MM.1S (cell line): ENCODE results near the gene FGD2.

ENCODE experiments used
- DNase-seq: peaks from one replicate; pipeline ENCODE4 v3.0.0-alpha.2; 2015
- H2AFZ ChIP-seq: fragments of 300-600 bp; sonication (generic); 2 replicates; pipeline ENCODE4 v1.6.0; 2016; ENCODE audit warnings: antibody characterized with exemption, low read length
- H3F3A ChIP-seq: fragments of 300-600 bp; sonication (generic); 2 replicates; pipeline ENCODE4 v1.6.1; 2016; ENCODE audit warnings: mild to moderate bottlenecking, antibody characterized with exemption, low read length, moderate library complexity, mixed read lengths; ENCODE audit not compliant: insufficient read depth
- H3K27ac ChIP-seq: fragments of 300-600 bp; sonication (generic); 2 replicates; pipeline ENCODE4 v1.5.1; 2016; ENCODE audit warnings: mild to moderate bottlenecking, low read length
- H3K27me3 ChIP-seq: fragments of 300-600 bp; sonication (generic); replicated peaks from 2 replicates; pipeline ENCODE4 v1.6.0; 2016; ENCODE audit warnings: low read length; ENCODE audit not compliant: insufficient read depth
- H3K36me3 ChIP-seq: fragments of 300-600 bp; sonication (generic); replicated peaks from 2 replicates; pipeline ENCODE4 v1.6.1; 2016; ENCODE audit warnings: mild to moderate bottlenecking, low read length, mixed read lengths; ENCODE audit not compliant: insufficient read depth
- H3K4me1 ChIP-seq: fragments of 300-600 bp; sonication (generic); 2 replicates; pipeline ENCODE4 v1.6.1; 2016; ENCODE audit warnings: low read length, mixed read lengths
- H3K4me2 ChIP-seq: fragments of 300-600 bp; sonication (generic); 2 replicates; pipeline ENCODE4 v1.6.0; 2016; ENCODE audit warnings: low read depth, low read length
- H3K4me3 ChIP-seq: fragments of 300-600 bp; sonication (generic); 2 replicates; pipeline ENCODE4 v1.5.1; 2016; ENCODE audit warnings: low read length, mixed read lengths
- H3K79me2 ChIP-seq: fragments of 300-600 bp; sonication (generic); 2 replicates; pipeline ENCODE4 v1.6.1; 2016; ENCODE audit warnings: mixed run types, low read length, mixed read lengths
- H3K9ac ChIP-seq: fragments of 300-600 bp; sonication (generic); 2 replicates; pipeline ENCODE4 v1.6.1; 2016; ENCODE audit warnings: low read length, mixed read lengths
- H3K9me2 ChIP-seq: fragments of 300-600 bp; sonication (generic); replicated peaks from 2 replicates; pipeline ENCODE4 v1.6.1; 2016; ENCODE audit warnings: mild to moderate bottlenecking, low read length, mixed read lengths; ENCODE audit not compliant: insufficient read depth
- H3K9me3 ChIP-seq: fragments of 300-600 bp; sonication (generic); replicated peaks from 2 replicates; pipeline ENCODE4 v1.6.1; 2016; ENCODE audit warnings: mild to moderate bottlenecking, low read length, mixed read lengths; ENCODE audit not compliant: insufficient read depth
- H4K20me1 ChIP-seq: fragments of 300-600 bp; sonication (generic); 2 replicates; pipeline ENCODE4 v1.6.1; 2016; ENCODE audit warnings: mild to moderate bottlenecking, low read length, moderate library complexity, mixed read lengths; ENCODE audit not compliant: insufficient read depth
- CTCF ChIP-seq: fragments of 300-600 bp; sonication (generic); IDR thresholded peaks from 2 replicates; pipeline ENCODE4 v1.5.1; 2016; ENCODE audit warnings: antibody characterized with exemption, low read length, mixed read lengths
- EZH2 ChIP-seq: fragments of 300-600 bp; sonication (generic); optimal IDR thresholded peaks from 2 replicates; pipeline ENCODE3; 2017; ENCODE audit warnings: low read depth, mild to moderate bottlenecking, antibody characterized with exemption, low read length, mixed read lengths
- EZH2phosphoT487 ChIP-seq: fragments of 300-600 bp; sonication (generic); IDR thresholded peaks from 2 replicates; pipeline ENCODE4 v1.6.1; 2018; ENCODE audit warnings: antibody characterized with exemption, low read length

FGD2 gene

GRCh38 chr6:36969988-36970891 is 35.2 kb upstream of the FGD2 start:
- H3K4me2 ChIP-seq: no peak overlapping the region
- no peaks in the 10 kb centered on the region for H3K9me2 ChIP-seq
- H4K20me1 ChIP-seq: no peaks in the 10 kb centered on the region
- no peak overlapping the region for H2AFZ ChIP-seq
- no peak overlapping the region for H3K27ac ChIP-seq
- no peak overlapping the region for H3K4me3 ChIP-seq
- TF ChIP-seq EZH2phosphoT487 (no peak), EZH2 (no peak), CTCF (no peak)
- no peak overlapping the region for H3K9ac ChIP-seq
- H3K4me1 ChIP-seq: no peaks in the 10 kb centered on the region
- H3F3A ChIP-seq: no peaks in the 10 kb centered on the region
- DNase-seq: no peak
- H3K79me2 ChIP-seq: no peaks in the 10 kb centered on the region
- H3K9me3 ChIP-seq: no peaks in the 10 kb centered on the region
- no peaks in the 10 kb centered on the region for H3K27me3 ChIP-seq
- H3K36me3 ChIP-seq: no peaks in the 10 kb centered on the region

GRCh38 chr6:36970892-36971842 is 34.3 kb upstream of the FGD2 start:
- Histone ChIP-seq H3K4me2 (no peak overlapping the region), H3K27me3 (no peaks in the 10 kb centered on the region), H3K36me3 (no peaks in the 10 kb centered on the region), H3K9me3 (no peaks in the 10 kb centered on the region), H3K9ac (no peak overlapping the region), H3K4me3 (no peak overlapping the region), H3F3A (no peaks in the 10 kb centered on the region), H3K4me1 (no peaks in the 10 kb centered on the region), H3K79me2 (no peaks in the 10 kb centered on the region), H2AFZ (no peak overlapping the region), H3K27ac (no peak overlapping the region), H3K9me2 (no peaks in the 10 kb centered on the region), H4K20me1 (no peaks in the 10 kb centered on the region)
- no peak for DNase-seq
- TF ChIP-seq EZH2 (no peak), EZH2phosphoT487 (no peak), CTCF (no peak)

- no peaks in the 10 kb centered on the region for H3F3A ChIP-seq
- H3K4me1 ChIP-seq: no peaks in the 10 kb centered on the region
- no peaks in the 10 kb centered on the region for H3K36me3 ChIP-seq
- no peak overlapping the region for H3K4me2 ChIP-seq
- no peaks in the 10 kb centered on the region for H3K9me2 ChIP-seq
- H3K27me3 ChIP-seq: no peaks in the 10 kb centered on the region
- DNase-seq: no peak
- TF ChIP-seq EZH2: no peak
- H4K20me1 ChIP-seq: no peaks in the 10 kb centered on the region
- no peaks in the 10 kb centered on the region for H3K9me3 ChIP-seq
- no peak overlapping the region for H3K4me3 ChIP-seq
- no peaks in the 10 kb centered on the region for H3K79me2 ChIP-seq
- no peak overlapping the region for H3K27ac ChIP-seq
- H2AFZ ChIP-seq: no peak overlapping the region
- H3K9ac ChIP-seq: no peak overlapping the region
Observed at GRCh38 chr6:36971921-36972673, 33.4 kb upstream of the FGD2 start.
